Activated T-cell treated with anti-CD3 and anti-CD28 coated beads, Interleukin-2, amount 50 U/mL, for 4 hours (primary cell): ENCODE results near the gene CKM. TPM values are rescaled to one million over a fixed set of nuclear protein-coding genes. Genes with fewer than 3 reads are reported as not detected.

Source experiments
- ATAC-seq, 2 donors: fragments of 200-7000 bp; cut with Tn5 transposase; one replicate each; pipeline ENCODE4 v1.10.0; 2021
- DNase-seq: peaks from one replicate; pipeline ENCODE4 v3.0.0-alpha.2; 2020
- H3K27me3 Mint-ChIP-seq: one replicate; pipeline ENCODE4 v1.8.0; 2021; ENCODE audit warnings: low read depth, mixed read lengths
- H3K36me3 Mint-ChIP-seq: one replicate; pipeline ENCODE4 v1.8.0; 2022; ENCODE audit warnings: mixed read lengths; ENCODE audit not compliant: insufficient read depth
- H3K4me1 Mint-ChIP-seq: one replicate; pipeline ENCODE4 v1.8.0; 2021; ENCODE audit warnings: low read depth, mixed read lengths
- H3K4me3 Mint-ChIP-seq: one replicate; pipeline ENCODE4 v1.8.0; 2021; ENCODE audit warnings: mild to moderate bottlenecking, moderate library complexity, mixed read lengths
- H3K9me3 Mint-ChIP-seq: one replicate; pipeline ENCODE4 v1.8.0; 2021; ENCODE audit warnings: mixed read lengths
- total RNA-seq, 3 donors: library from RNA; stranded (reverse); gene quantifications; one replicate each; pipeline ENCODE4 v1.2.1, GENCODE V29; 2021

CKM gene
- total RNA-seq, 3 donors from 2014 or later, result not detected

DNA sequence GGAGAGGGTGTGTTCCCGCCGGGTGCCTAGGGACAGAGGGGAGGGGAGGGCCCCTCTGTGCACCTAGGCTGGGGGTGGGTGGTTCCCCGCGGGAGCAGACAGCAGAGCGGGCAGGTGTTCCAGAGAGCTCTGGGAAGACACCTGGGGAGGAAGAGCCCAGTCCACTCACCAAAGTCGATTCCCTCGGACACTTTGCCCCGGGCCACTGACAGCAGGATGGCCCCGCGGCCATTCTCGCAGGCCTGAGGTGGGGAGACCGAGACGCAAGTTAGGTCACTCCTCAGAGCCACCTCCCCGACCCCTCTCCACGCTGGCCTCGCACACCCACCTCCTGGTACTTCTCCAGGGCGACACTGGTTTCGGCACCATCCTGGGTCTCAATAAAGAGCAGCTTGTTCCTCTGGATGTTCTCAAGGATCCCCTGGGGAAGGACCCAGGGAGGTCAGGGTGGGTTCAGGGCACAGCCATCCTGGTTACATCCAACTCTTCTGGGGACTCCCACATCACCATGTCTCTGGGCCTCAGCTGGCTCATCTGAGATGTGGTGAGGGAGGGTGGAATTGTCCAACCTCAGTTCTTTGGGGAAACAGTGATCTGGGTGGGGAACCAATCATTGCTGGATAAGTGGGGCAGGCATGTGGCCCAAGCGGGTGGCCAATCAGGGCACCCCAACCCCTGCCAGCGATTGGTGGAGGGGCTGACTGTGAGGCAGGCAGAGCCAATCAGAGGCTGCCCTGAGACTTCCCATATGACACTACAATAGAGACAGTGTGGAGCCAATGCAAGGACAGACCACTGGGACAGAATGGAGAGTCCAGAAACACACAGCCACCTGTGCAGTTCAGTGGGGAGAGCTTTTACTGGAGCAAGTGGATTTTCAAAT lies 30.5 kb upstream of the CKM start:
- ATAC-seq, result no peak
- Mint-ChIP-seq H3K36me3 (peaks cover 17% of the 10 kb centered on the region), H3K4me1 (no peaks in the 10 kb centered on the region), H3K4me3 (no peak overlapping the region), H3K27me3 (no peaks in the 10 kb centered on the region), H3K9me3 (no peaks in the 10 kb centered on the region)
- DNase-seq, result no peak

DNA sequence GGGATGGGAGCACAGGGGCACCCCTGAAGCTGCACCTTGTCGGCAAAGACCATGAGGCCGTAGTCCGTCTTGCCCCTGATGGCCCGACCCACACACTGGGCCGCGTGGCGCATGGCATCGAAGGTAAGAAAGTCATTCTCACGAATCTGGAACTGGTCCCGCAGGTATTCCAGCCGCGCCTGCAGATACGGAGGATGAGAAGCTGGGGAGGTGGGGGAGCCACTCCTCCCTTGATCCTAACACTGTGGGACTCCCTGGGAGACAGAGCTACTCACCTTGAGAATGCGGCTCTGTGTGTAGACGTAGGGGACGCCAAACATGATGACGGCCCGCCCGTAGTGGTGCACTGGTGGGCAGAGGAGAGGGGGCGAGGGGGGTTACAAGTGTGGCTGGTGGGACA lies 29.8 kb upstream of the CKM start:
- Mint-ChIP-seq H3K36me3 (peaks cover 17% of the 10 kb centered on the region), H3K9me3 (no peaks in the 10 kb centered on the region), H3K4me3 (no peak overlapping the region), H3K4me1 (no peaks in the 10 kb centered on the region), H3K27me3 (no peaks in the 10 kb centered on the region)
- ATAC-seq (no peak), DNase-seq (no peak)

DNA sequence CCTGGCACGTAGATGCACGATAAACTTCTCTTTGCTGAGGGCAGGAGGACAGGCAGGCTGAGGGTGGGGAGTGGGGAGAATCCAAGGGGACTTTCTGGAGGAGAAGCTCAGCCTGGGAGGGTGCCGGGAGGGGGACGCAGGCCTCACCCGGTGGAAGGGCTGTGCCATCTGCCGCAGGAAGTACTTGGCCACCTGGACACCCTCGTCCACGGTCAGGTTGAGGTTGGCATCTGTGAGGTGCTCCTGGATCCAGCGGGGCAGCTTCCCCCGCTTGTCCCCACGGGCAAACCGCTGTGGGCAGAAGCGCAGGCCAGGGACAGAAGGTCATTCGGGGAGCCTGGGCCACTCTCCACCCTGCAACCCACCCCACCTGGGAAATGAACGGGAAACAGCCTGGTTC lies 29.4 kb upstream of the CKM start:
- no peaks in the 10 kb centered on the region for H3K27me3 Mint-ChIP-seq
- ATAC-seq (no peak), DNase-seq (no peak)
- no peaks in the 10 kb centered on the region for H3K9me3 Mint-ChIP-seq
- H3K4me1 Mint-ChIP-seq, result no peaks in the 10 kb centered on the region
- peaks cover 17% of the 10 kb centered on the region for H3K36me3 Mint-ChIP-seq
- no peak overlapping the region for H3K4me3 Mint-ChIP-seq

DNA sequence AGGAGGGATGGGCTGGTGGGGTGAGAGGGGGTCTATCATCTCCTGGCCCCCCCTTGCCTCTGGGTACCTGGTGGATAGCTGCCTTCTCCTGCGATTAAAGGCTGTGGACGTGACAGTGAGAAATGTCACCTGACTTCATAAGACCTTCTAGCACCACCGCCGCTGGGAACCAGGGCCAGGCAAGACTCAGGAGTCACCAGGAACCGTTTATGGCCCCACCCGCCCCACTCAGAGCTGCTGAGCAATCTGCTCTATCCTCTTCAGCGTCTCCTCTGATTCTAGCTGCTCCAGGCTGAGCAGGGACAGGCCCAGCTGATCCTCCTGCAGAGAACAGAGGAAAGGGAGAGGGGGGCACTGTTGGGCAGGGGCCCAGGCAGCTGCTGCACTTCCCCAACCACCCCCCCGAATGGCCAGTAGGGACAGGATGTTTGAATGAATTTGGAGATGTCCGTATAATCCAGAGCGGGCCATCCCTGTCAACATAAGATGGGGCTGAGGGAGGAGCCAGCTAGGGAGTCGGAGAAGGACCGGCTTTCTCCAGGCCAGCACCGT lies 28.8 kb upstream of the CKM start:
- ATAC-seq, result no peak

DNA sequence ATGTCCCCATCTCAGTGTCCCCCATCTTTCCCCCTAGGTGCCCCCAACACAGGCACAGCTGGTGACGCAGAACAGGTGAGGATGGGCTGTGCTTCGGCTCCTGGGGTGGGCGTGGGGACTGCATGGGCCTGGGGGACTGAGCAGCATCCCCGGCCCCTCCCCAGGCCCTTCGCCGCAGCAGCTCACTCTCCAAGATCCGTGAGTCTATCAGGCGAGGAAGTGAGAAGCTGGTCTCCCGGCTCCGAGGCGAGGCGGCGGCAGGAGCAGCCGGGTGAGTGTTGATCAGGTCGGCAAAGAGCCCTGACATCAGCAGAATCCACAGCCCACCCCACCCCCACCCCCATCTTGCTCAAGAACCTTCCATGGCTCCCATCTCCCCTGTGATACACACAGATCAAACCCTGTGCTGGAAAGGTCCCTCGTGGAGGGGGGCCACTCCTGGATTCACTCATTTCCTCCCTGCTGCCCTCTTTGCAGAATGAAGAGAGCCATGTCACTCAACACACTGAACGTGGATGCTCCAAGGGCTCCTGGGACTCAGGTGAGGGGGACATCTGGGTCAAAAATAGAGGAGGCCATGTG lies 27.9 kb upstream of the CKM start:
- Mint-ChIP-seq H3K9me3 (no peaks in the 10 kb centered on the region), H3K36me3 (peaks cover 17% of the 10 kb centered on the region), H3K27me3 (peaks cover 9% of the 10 kb centered on the region), H3K4me1 (no peaks in the 10 kb centered on the region), H3K4me3 (no peak overlapping the region)
- ATAC-seq (no peak), DNase-seq (no peak)

More for the DNA sequence above, 28.8 kb upstream of the CKM start:
- Mint-ChIP-seq H3K36me3 (peaks cover 17% of the 10 kb centered on the region), H3K27me3 (peaks cover under 1% of the 10 kb centered on the region), H3K4me1 (no peaks in the 10 kb centered on the region), H3K4me3 (no peak overlapping the region), H3K9me3 (no peaks in the 10 kb centered on the region)
- DNase-seq, result no peak

DNA sequence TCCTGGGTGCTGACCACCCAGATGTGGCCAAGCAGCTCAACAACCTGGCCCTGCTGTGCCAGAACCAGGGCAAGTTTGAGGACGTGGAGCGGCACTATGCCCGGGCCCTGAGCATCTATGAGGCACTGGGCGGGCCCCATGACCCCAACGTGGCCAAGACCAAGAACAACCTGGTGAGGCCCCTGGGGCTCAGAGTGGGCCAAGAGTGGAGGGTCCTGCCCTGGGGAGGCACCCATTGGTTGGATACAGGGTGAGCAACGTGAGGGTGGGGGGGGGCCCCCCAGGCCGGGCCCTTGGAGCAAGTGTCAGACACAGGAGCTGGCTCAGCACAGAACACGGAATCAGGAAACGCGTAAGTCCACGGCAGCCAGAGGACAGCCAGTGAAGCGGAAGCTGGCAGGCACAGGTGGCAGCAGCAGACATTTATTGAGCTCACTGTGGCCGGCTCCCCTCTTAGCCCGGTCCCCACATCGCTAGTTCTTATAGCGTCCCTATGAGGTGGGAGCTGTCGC lies 26.8 kb upstream of the CKM start:
- H3K9me3 Mint-ChIP-seq, result no peaks in the 10 kb centered on the region
- peaks cover 12% of the 10 kb centered on the region for H3K27me3 Mint-ChIP-seq
- peaks cover 13% of the 10 kb centered on the region for H3K36me3 Mint-ChIP-seq
- no peaks in the 10 kb centered on the region for H3K4me1 Mint-ChIP-seq
- H3K4me3 Mint-ChIP-seq, result no peak overlapping the region
- DNase-seq, result no peak
- no peak for ATAC-seq

DNA sequence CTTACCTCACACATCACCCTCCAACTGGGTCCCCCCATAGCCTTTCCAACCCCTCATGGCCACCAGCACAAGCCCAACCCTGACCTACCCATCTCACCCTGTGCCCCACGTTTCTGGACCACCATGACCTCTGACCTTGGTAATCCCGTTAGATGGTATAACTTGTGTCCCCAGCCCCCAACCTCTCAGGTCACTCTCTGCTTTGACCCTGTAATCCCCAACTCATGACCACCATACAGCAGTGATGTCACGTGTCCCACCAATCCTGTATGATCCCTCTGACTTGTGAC lies 26.4 kb upstream of the CKM start:
- DNase-seq (no peak), ATAC-seq (no peak)
- H3K4me1 Mint-ChIP-seq, result no peaks in the 10 kb centered on the region
- H3K4me3 Mint-ChIP-seq, result no peak overlapping the region
- H3K9me3 Mint-ChIP-seq, result no peaks in the 10 kb centered on the region
- H3K27me3 Mint-ChIP-seq, result peaks cover 16% of the 10 kb centered on the region
- H3K36me3 Mint-ChIP-seq, result peaks cover 13% of the 10 kb centered on the region

- peaks cover 18% of the 10 kb centered on the region for H3K27me3 Mint-ChIP-seq
- ATAC-seq, result no peak
- no peak for DNase-seq
- no peak overlapping the region for H3K4me3 Mint-ChIP-seq
- no peaks in the 10 kb centered on the region for H3K4me1 Mint-ChIP-seq
- H3K9me3 Mint-ChIP-seq, result no peaks in the 10 kb centered on the region
- peaks cover 12% of the 10 kb centered on the region for H3K36me3 Mint-ChIP-seq
These were observed 25.9 kb upstream of the CKM start for GRCh38 chr19:45348367-45349125.

DNA sequence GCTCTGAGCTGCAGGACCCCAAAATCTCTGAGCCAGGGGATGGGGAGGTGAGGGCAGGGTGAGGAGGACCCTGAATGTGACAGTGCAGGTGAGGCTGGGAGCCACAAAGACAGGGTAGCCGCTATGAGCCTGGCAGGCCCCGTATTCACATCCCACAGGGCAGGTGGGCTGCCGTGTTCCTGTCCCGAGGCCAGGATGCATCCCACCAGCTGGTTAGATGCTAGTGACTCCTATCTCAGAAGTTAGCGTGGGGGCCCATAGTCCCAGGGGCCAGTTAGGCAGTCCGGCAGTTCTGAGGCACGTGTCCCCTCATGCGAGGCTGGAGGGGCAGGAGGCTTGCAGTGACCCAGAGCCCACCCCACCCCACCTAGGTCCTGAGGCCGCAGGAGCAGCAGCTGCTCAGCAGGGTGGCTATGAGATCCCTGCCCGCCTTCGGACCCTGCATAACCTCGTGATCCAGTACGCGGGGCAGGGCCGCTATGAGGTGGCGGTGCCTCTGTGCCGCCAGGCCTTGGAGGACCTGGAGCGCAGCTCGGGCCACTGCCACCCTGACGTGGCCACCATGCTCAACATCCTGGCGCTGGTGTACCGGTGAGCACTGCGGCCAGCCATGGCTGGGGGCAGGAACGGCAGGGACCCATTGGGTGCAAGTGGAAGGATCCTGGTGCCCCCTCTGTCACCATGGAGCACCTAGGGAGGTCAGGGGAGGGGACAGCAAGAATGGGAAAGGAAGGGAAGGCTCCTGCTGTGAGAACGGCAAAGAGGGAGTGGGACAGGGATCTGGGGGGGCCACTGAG lies 25.1 kb upstream of the CKM start:
- ATAC-seq, result no peak
- Mint-ChIP-seq H3K36me3 (peaks cover 6% of the 10 kb centered on the region), H3K4me1 (no peaks in the 10 kb centered on the region), H3K4me3 (no peak overlapping the region), H3K27me3 (peaks cover 19% of the 10 kb centered on the region), H3K9me3 (no peaks in the 10 kb centered on the region)
- DNase-seq, result no peak

DNA sequence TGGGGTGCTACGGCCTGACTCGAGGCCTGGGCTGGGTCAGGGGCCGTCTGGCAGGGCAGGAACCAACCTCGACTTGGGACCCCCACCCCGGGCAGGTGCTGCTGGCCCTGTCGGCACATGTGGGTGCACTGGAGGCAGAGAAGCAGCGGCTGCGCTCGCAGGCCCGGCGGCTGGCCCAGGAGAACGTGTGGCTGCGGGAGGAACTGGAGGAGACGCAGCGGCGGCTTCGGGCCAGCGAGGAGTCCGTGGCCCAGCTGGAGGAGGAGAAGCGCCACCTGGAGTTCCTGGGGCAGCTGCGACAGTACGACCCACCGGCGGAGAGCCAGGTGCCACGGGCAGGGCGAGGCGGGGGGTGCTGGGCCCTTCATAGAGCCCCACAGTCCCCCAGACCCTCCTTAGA lies 23.8 kb upstream of the CKM start:
- ATAC-seq (no peak), DNase-seq (no peak)
- H3K4me3 Mint-ChIP-seq, result no peak overlapping the region
- no peaks in the 10 kb centered on the region for H3K4me1 Mint-ChIP-seq
- no peaks in the 10 kb centered on the region for H3K9me3 Mint-ChIP-seq
- H3K36me3 Mint-ChIP-seq, result peaks cover 6% of the 10 kb centered on the region
- peaks cover 19% of the 10 kb centered on the region for H3K27me3 Mint-ChIP-seq

DNA sequence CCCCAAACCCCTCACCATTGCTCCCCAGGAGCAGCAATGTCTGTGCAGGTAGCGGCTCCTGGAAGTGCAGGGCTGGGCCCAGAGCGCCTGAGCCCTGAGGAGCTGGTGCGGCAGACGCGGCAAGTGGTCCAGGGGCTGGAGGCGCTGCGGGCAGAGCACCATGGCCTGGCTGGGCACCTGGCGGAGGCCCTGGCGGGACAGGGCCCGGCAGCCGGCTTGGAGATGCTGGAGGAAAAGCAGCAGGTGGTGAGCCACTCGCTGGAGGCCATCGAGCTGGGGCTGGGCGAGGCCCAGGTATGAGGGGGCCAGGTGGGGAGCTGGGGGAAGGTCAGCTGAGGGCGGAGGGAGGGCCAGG lies 22.8 kb upstream of the CKM start:
- ATAC-seq (no peak), DNase-seq (no peak)
- Mint-ChIP-seq H3K36me3 (no peaks in the 10 kb centered on the region), H3K9me3 (no peaks in the 10 kb centered on the region), H3K4me3 (no peak overlapping the region), H3K27me3 (peaks cover 19% of the 10 kb centered on the region), H3K4me1 (no peaks in the 10 kb centered on the region)

DNA sequence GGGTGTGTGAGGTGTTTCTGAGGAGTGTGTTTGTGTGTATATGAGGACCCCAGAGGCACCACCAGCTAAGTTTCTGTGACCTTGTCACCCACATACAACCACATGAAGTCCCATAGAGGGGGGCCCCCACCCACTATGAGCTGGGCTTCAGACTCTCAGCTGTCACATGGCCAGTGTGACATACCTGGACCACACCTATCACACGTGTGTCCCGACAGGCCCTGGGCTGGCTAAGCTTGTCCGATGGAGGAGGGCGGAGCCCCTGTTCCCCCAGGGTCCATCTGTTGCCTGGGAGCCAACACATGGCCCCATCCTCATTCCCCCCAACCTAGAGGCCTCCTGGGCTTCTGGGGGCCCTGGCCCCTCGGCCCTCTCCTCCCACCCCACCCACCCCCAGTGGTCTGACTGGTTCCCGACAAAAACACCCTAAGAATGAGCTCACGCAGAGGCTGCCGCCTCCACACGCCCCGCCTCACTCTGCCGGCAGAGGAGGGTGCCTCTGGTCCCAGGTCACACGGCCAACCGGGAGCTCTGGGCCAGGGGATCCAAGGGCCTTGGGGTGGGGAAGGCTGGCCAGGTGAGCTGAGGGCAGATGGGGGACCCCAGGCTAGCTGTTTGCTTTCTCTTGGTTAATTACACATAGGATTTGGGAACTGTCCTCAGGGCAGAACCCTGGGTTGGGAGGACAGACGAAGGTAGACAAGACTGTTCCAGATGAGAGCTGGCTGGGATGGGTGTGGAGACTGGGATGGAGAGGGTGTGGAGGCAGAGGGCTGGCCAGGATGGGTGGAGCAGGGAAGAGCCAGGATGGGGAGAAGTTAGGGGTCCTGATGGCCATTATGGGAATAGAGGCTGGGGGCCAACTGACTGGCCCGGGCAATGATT lies 22.2 kb upstream of the CKM start:
- DNase-seq (no peak), ATAC-seq (no peak)
- H3K36me3 Mint-ChIP-seq, result no peaks in the 10 kb centered on the region
- peaks cover 25% of the 10 kb centered on the region for H3K27me3 Mint-ChIP-seq
- peaks cover 4% of the 10 kb centered on the region for H3K4me1 Mint-ChIP-seq
- H3K9me3 Mint-ChIP-seq, result no peaks in the 10 kb centered on the region
- no peak overlapping the region for H3K4me3 Mint-ChIP-seq

GRCh38 chr19:45342911-45343310 lies 20.2 kb upstream of the CKM start:
- H3K27me3 Mint-ChIP-seq, result peaks cover 38% of the 10 kb centered on the region
- peaks cover 4% of the 10 kb centered on the region for H3K4me1 Mint-ChIP-seq
- H3K36me3 Mint-ChIP-seq, result no peaks in the 10 kb centered on the region
- ATAC-seq (no peak), DNase-seq (no peak)
- no peaks in the 10 kb centered on the region for H3K9me3 Mint-ChIP-seq
- no peak overlapping the region for H3K4me3 Mint-ChIP-seq
